Transverse colon (tissue), 4 donors: Measurements from ENCODE around the gene HNF1B. TPM values are rescaled to one million over a fixed set of nuclear protein-coding genes. Genes with fewer than 3 reads are reported as not detected.
"Not testable (repeated sequence)": the region's sequence is repeated elsewhere in the genome, so short reads cannot be mapped to it uniquely, and the experiment has no call there.

Source experiments
- DNase-seq: peaks from one replicate; pipeline ENCODE4 v3.0.0-alpha.2; 2019
- H3K27ac ChIP-seq, 4 donors: fragments of 200-600 bp; sonication (generic); 2 replicates each; pipeline ENCODE4 v1.5.1; 2016 to 2018; ENCODE audit warnings: inconsistent platforms in 4 of 4
- H3K27me3 ChIP-seq: fragments of 200-600 bp; sonication (generic); 2 replicates; pipeline ENCODE4 v1.5.1; 2017; ENCODE audit warnings: inconsistent platforms
- H3K36me3 ChIP-seq, 4 donors: fragments of 200-600 bp; sonication (generic); 2 replicates each; pipeline ENCODE4 v1.5.1; 2017 to 2019; ENCODE audit warnings: inconsistent platforms in 4 of 4
- H3K4me1 ChIP-seq, 4 donors: fragments of 200-600 bp; sonication (generic); 2 replicates each; pipeline ENCODE4 v1.5.1; 2017 to 2020; ENCODE audit warnings: inconsistent platforms in 4 of 4
- H3K4me3 ChIP-seq, 4 donors: fragments of 200-600 bp; sonication (generic); 1 replicate in 1 of 4; 2 replicates in 3 of 4; pipeline versions ENCODE4 v1.5.1 to v1.6.1; 2017 to 2019; ENCODE audit warnings: inconsistent platforms in 4 of 4
- H3K9me3 ChIP-seq, 2 donors: fragments of 200-600 bp; sonication (generic); 2 replicates each; pipeline ENCODE4 v1.5.1; 2017 to 2019; ENCODE audit warnings: inconsistent platforms in 2 of 2
- CTCF ChIP-seq, 5 experiments: fragments of 200-600 bp in 3 of 5; fragments of 450-650 bp in 2 of 5; sonication (generic) in 3 of 5; IDR thresholded peaks; 1 replicate in 2 of 5; 2 replicates in 3 of 5; pipeline ENCODE4 v1.5.1; 2016 to 2017; ENCODE audit warnings: antibody characterized with exemption in 5 of 5, inconsistent platforms in 3 of 5, mild to moderate bottlenecking in 2 of 5, moderate library complexity in 1 of 5
- EP300 ChIP-seq: sonication (generic); formaldehyde crosslinking; IDR thresholded peaks from one replicate; pipeline ENCODE4 v1.6.1; 2017; ENCODE audit warnings: antibody characterized with exemption, low read depth
- POLR2A ChIP-seq: fragments of 450-650 bp; IDR thresholded peaks from one replicate; pipeline ENCODE4 v1.6.1; 2016; ENCODE audit warnings: antibody characterized with exemption, mild to moderate bottlenecking, moderate library complexity
- POLR2AphosphoS5 ChIP-seq, 3 donors: sonication (generic); formaldehyde crosslinking; IDR thresholded peaks; one replicate each; pipeline ENCODE4 v1.6.1; 2016; ENCODE audit warnings: antibody characterized with exemption in 3 of 3
- WGBS, 2 donors: methylation state at CpG; one replicate each; pipeline ENCODE4 v1.1.5; 2018; ENCODE audit warnings: low coverage in 1 of 2; 5-methylcytosine and 5-hydroxymethylcytosine counted together
- in situ Hi-C, 4 donors: fragments of 200-750 bp; cut with MboI; loops; one replicate each; pipeline versions ENCODE4 v1.15.0 to v1.15.1; 2017; ENCODE audit warnings: low sequenced_read_pairs in 3 of 4, low pct_ligation_motif_present in 1 of 4, low pct_unique_long_range_greater_than_20kb in 1 of 4
- intact Hi-C: fragments of 100-400 bp; cut with DNase I; formaldehyde crosslinking; loops from one replicate; pipeline ENCODE4 v1.15.1; 2023; ENCODE audit warnings: low total_unique reads
- total RNA-seq, 4 donors: library from RNA; depleted of rRNA; stranded (reverse); fragments of >200 nt; gene quantifications; one replicate each; pipeline ENCODE4 v1.1.0, GENCODE V29; 2016

HNF1B gene
- total RNA-seq, 4 donors from 2014 or later: 22.7 to 35.2 (median 24.9) TPM

GRCh38 chr17:37786481-37786880 lies 41.6 kb upstream of the HNF1B start:
- no peaks in the 10 kb centered on the region for H3K36me3 ChIP-seq
- peaks cover 5% of the 10 kb centered on the region for H3K27me3 ChIP-seq
- DNase-seq: no peak
- intact Hi-C loops (no loop called here), in situ Hi-C loops (no loop called here)
- H3K4me1 ChIP-seq: peaks cover 0 to 35% (median 18%) of the 10 kb centered on the region in 4 donors
- no peak for TF ChIP-seq POLR2AphosphoS5 (IDR thresholded peaks at IDR 0.05)
- TF ChIP-seq CTCF (IDR thresholded peaks at IDR 0.05): no peak
- no peak for TF ChIP-seq POLR2A
- no peak for TF ChIP-seq EP300
- H3K4me3 ChIP-seq: no peak overlapping the region
- H3K9me3 ChIP-seq: no peaks in the 10 kb centered on the region
- 69 to 81% methylated on average over 2 of the region's 2 CpGs for WGBS, 2 donors
- peak overlapping the region in 3 of 4 donors; percentile 72 to 79 (median 79) for H3K27ac ChIP-seq

GRCh38 chr17:37782460-37782859 lies 37.6 kb upstream of the HNF1B start:
- H3K27me3 ChIP-seq, DNase-seq, H3K4me3 ChIP-seq, intact Hi-C loops, in situ Hi-C loops, H3K9me3 ChIP-seq, H3K27ac ChIP-seq, H3K36me3 ChIP-seq: not testable (repeated sequence)
- H3K4me1 ChIP-seq: peaks cover 0 to 12% (median 4%) of the 10 kb centered on the region in 4 donors
- 71 to 100% methylated on average over 1 of the region's 1 CpG for WGBS, 2 donors

- 74 to 76% methylated on average over 2 of the region's 2 CpGs for WGBS, 2 donors
- TF ChIP-seq POLR2AphosphoS5 (IDR thresholded peaks at IDR 0.05): no peak
- TF ChIP-seq CTCF (IDR thresholded peaks at IDR 0.05): no peak
- no peak for TF ChIP-seq POLR2A
- no peak for TF ChIP-seq EP300
Measured at GRCh38 chr17:37781451-37781850, 36.6 kb upstream of the HNF1B start.

GRCh38 chr17:37779554-37779953 lies 34.7 kb upstream of the HNF1B start:
- in situ Hi-C loops (no loop called here), intact Hi-C loops (no loop called here)
- WGBS, 2 donors: 66 to 72% methylated on average over 4 of the region's 4 CpGs
- no peak overlapping the region for H3K4me3 ChIP-seq
- no peak overlapping the region for H3K27ac ChIP-seq
- H3K4me1 ChIP-seq: no peaks in the 10 kb centered on the region
- no peaks in the 10 kb centered on the region for H3K9me3 ChIP-seq
- no peaks in the 10 kb centered on the region for H3K27me3 ChIP-seq
- no peak for DNase-seq
- H3K36me3 ChIP-seq: no peaks in the 10 kb centered on the region
- no peak for TF ChIP-seq EP300
- TF ChIP-seq CTCF (IDR thresholded peaks at IDR 0.05): no peak
- no peak for TF ChIP-seq POLR2AphosphoS5 (IDR thresholded peaks at IDR 0.05)
- TF ChIP-seq POLR2A: no peak

More at GRCh38 chr17:37781451-37781850, 36.6 kb upstream of the HNF1B start:
- Histone ChIP-seq H3K27me3 (no peaks in the 10 kb centered on the region), H3K36me3 (no peaks in the 10 kb centered on the region), H3K4me1 (peaks cover 0 to 1% (median under 1%) of the 10 kb centered on the region in 4 donors), H3K9me3 (no peaks in the 10 kb centered on the region), H3K27ac (no peak overlapping the region), H3K4me3 (no peak overlapping the region)
- no peak for DNase-seq
- intact Hi-C loops: no loop called here
- in situ Hi-C loops: no loop called here

- WGBS, 2 donors: 36 to 54% methylated on average over 4 to 5 of the region's 5 CpGs
- H3K27me3 ChIP-seq: no peaks in the 10 kb centered on the region
- DNase-seq: peak; percentile 29
- in situ Hi-C loops (no loop called here), intact Hi-C loops (no loop called here)
- H3K27ac ChIP-seq: no peak overlapping the region
- TF ChIP-seq POLR2A: no peak
- TF ChIP-seq EP300: no peak
- no peak for TF ChIP-seq POLR2AphosphoS5 (IDR thresholded peaks at IDR 0.05)
- no peak for TF ChIP-seq CTCF (IDR thresholded peaks at IDR 0.05)
- no peaks in the 10 kb centered on the region for H3K4me1 ChIP-seq
- H3K9me3 ChIP-seq: no peaks in the 10 kb centered on the region
- H3K4me3 ChIP-seq: no peak overlapping the region
- no peaks in the 10 kb centered on the region for H3K36me3 ChIP-seq
Measured at GRCh38 chr17:37774504-37774903, 29.6 kb upstream of the HNF1B start.
